ENCODE results near the gene G3BP1.

G3BP1 gene

GRCh38 chr5:151740958-151741373 lies 30.8 kb upstream of the G3BP1 start:
- Histone ChIP-seq H3K4me1 (ENCODE audit: low read depth, poor library complexity, severe bottlenecking) (peaks cover 44% of the 10 kb centered on the region), H3K36me3 (ENCODE audit: insufficient read depth) (no peaks in the 10 kb centered on the region), H4K20me1 (ENCODE audit: insufficient read depth) (no peaks in the 10 kb centered on the region), H3K4me3 (IDR thresholded peaks at IDR 0.05; ENCODE audit: insufficient read depth, low read depth, low read length) (no peak overlapping the region), H3K4me2 (no peak overlapping the region), H2AFZ (ENCODE audit: low read depth) (no peak overlapping the region), H3K27me3 (ENCODE audit: insufficient read depth, low read depth) (no peaks in the 10 kb centered on the region), H3K79me2 (ENCODE audit: insufficient read depth, low read depth) (0 out of 2 replicates have a peak, but pooled peaks cover 6% of the 10 kb centered on the region), H3K9ac (no peak overlapping the region), H3K27ac (no peak overlapping the region)
- no peak for TF ChIP-seq CTCF (conservative IDR thresholded peaks at IDR 0.05; ENCODE audit: low read depth, low read length)

- H3K4me3 ChIP-seq (IDR thresholded peaks at IDR 0.05; ENCODE audit: insufficient read depth, low read depth, low read length), result no peak overlapping the region
- H3K79me2 ChIP-seq (ENCODE audit: insufficient read depth, low read depth), result peaks cover 10% of the 10 kb centered on the region; the same call in 1 of the 2 replicates
- H3K4me2 ChIP-seq, result no peak overlapping the region
- no peaks in the 10 kb centered on the region for H3K27me3 ChIP-seq (ENCODE audit: insufficient read depth, low read depth)
- H3K9ac ChIP-seq, result no peak overlapping the region
- no peak for TF ChIP-seq CTCF (conservative IDR thresholded peaks at IDR 0.05; ENCODE audit: low read depth, low read length)
- H3K27ac ChIP-seq, result no peak overlapping the region
- peaks cover 52% of the 10 kb centered on the region for H3K4me1 ChIP-seq (ENCODE audit: low read depth, poor library complexity, severe bottlenecking)
- H4K20me1 ChIP-seq (ENCODE audit: insufficient read depth), result no peaks in the 10 kb centered on the region
- no peak overlapping the region for H2AFZ ChIP-seq (ENCODE audit: low read depth)
- no peaks in the 10 kb centered on the region for H3K36me3 ChIP-seq (ENCODE audit: insufficient read depth)
Observed at GRCh38 chr5:151741678-151742423, 29.9 kb upstream of the G3BP1 start.

GRCh38 chr5:151742870-151743294 lies 28.9 kb upstream of the G3BP1 start:
- Histone ChIP-seq H3K4me3 (IDR thresholded peaks at IDR 0.05; ENCODE audit: insufficient read depth, low read depth, low read length) (no peak overlapping the region), H3K27ac (peak overlapping the region; percentile 14; the same call in 1 of the 2 replicates), H3K79me2 (ENCODE audit: insufficient read depth, low read depth) (peaks cover 18% of the 10 kb centered on the region), H4K20me1 (ENCODE audit: insufficient read depth) (no peaks in the 10 kb centered on the region), H3K9ac (no peak overlapping the region), H2AFZ (ENCODE audit: low read depth) (no peak overlapping the region), H3K4me2 (no peak overlapping the region), H3K4me1 (ENCODE audit: low read depth, poor library complexity, severe bottlenecking) (peaks cover 62% of the 10 kb centered on the region), H3K36me3 (ENCODE audit: insufficient read depth) (no peaks in the 10 kb centered on the region), H3K27me3 (ENCODE audit: insufficient read depth, low read depth) (no peaks in the 10 kb centered on the region)
- peak; percentile 37; the same call in 1 of the 2 replicates for TF ChIP-seq CTCF (conservative IDR thresholded peaks at IDR 0.05; ENCODE audit: low read depth, low read length)

- Histone ChIP-seq H3K27me3 (ENCODE audit: insufficient read depth, low read depth) (no peaks in the 10 kb centered on the region), H3K79me2 (ENCODE audit: insufficient read depth, low read depth) (peaks cover 24% of the 10 kb centered on the region), H3K4me3 (IDR thresholded peaks at IDR 0.05; ENCODE audit: insufficient read depth, low read depth, low read length) (no peak overlapping the region), H3K4me2 (no peak overlapping the region), H2AFZ (ENCODE audit: low read depth) (no peak overlapping the region), H4K20me1 (ENCODE audit: insufficient read depth) (no peaks in the 10 kb centered on the region), H3K27ac (peak overlapping the region; percentile 14; the same call in 1 of the 2 replicates), H3K9ac (no peak overlapping the region), H3K4me1 (ENCODE audit: low read depth, poor library complexity, severe bottlenecking) (peaks cover 68% of the 10 kb centered on the region), H3K36me3 (ENCODE audit: insufficient read depth) (no peaks in the 10 kb centered on the region)
- no peak for TF ChIP-seq CTCF (conservative IDR thresholded peaks at IDR 0.05; ENCODE audit: low read depth, low read length)
Observed at GRCh38 chr5:151743530-151743929, 28.2 kb upstream of the G3BP1 start.
